Measurements from ENCODE around the gene ZCCHC9. TPM values are rescaled to one million over a fixed set of nuclear protein-coding genes. Genes with fewer than 3 reads are reported as not detected.

The ZCCHC9 gene
- total and polyA plus RNA-seq, 3 donors from 2014 or later: 18.6 to 23.7 (median 21.0) TPM

DNA sequence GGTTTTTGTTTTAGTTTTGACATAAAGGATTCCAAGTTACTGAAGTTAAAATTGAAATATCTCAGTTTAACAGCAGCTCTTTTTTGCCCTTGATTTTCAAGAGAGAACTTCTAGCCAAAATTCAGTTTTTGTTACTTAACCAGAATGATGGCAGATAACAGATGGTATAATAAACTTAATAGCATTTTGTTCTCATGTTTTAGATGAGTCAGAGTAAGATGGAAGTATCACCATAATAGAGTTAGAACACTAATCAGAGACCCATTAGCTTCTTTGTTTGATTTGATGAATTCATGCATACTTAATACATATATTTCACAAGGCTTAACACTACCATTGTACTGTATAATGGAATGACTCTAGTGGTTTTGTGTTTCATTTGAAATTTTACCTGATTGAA is 11.9 kb downstream of the ZCCHC9 start:
- no peak overlapping the region for H3K27ac ChIP-seq
- no peaks in the 10 kb centered on the region for H3K9me3 ChIP-seq
- no peak overlapping the region for H3K4me3 ChIP-seq
- H3K36me3 ChIP-seq (ENCODE audit: low read depth, missing control alignments): no peaks in the 10 kb centered on the region
- TF ChIP-seq, protein P1, sequence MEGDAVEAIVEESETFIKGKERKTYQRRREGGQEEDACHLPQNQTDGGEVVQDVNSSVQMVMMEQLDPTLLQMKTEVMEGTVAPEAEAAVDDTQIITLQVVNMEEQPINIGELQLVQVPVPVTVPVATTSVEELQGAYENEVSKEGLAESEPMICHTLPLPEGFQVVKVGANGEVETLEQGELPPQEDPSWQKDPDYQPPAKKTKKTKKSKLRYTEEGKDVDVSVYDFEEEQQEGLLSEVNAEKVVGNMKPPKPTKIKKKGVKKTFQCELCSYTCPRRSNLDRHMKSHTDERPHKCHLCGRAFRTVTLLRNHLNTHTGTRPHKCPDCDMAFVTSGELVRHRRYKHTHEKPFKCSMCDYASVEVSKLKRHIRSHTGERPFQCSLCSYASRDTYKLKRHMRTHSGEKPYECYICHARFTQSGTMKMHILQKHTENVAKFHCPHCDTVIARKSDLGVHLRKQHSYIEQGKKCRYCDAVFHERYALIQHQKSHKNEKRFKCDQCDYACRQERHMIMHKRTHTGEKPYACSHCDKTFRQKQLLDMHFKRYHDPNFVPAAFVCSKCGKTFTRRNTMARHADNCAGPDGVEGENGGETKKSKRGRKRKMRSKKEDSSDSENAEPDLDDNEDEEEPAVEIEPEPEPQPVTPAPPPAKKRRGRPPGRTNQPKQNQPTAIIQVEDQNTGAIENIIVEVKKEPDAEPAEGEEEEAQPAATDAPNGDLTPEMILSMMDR (IDR thresholded peaks at IDR 0.05): no peak
- TF ChIP-seq POLR2A (IDR thresholded peaks at IDR 0.05): no peak
- intact Hi-C loops (cut with DNase I; ENCODE audit: low total_unique reads): no loop called here
- DNase-seq: no peak
- no peaks in the 10 kb centered on the region for H3K27me3 ChIP-seq
- no peaks in the 10 kb centered on the region for H3K4me1 ChIP-seq

DNA sequence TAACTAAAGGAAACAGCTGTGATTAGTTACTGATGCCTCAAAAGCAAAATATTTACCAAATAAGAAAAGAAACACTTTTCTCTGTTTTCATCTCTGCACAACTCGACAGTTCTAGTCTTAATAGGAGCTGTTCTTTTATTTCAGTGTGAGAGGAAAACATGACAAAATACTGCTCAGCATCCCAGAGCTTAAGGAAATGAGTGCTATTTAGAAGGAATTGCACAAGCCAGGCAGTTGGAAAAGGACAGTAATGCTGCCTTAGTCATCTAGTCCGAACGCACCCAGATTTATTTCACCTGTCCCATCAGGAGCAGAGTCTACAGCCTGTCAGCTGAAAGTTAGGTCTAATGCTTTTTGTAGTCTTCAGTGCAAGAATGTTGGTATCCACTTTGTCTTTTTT is 12.3 kb downstream of the ZCCHC9 start:
- H3K36me3 ChIP-seq (ENCODE audit: low read depth, missing control alignments): no peaks in the 10 kb centered on the region
- no peaks in the 10 kb centered on the region for H3K27me3 ChIP-seq
- H3K4me1 ChIP-seq: no peaks in the 10 kb centered on the region
- TF ChIP-seq, protein P1 (IDR thresholded peaks at IDR 0.05): no peak
- TF ChIP-seq POLR2A (IDR thresholded peaks at IDR 0.05): no peak
- H3K9me3 ChIP-seq: no peaks in the 10 kb centered on the region
- H3K4me3 ChIP-seq: no peak overlapping the region
- DNase-seq: no peak
- intact Hi-C loops (cut with DNase I; ENCODE audit: low total_unique reads): no loop called here
- WGBS, 2 donors: 88 to 96% methylated on average over 3 of the region's 3 CpGs
- no peak overlapping the region for H3K27ac ChIP-seq

DNA sequence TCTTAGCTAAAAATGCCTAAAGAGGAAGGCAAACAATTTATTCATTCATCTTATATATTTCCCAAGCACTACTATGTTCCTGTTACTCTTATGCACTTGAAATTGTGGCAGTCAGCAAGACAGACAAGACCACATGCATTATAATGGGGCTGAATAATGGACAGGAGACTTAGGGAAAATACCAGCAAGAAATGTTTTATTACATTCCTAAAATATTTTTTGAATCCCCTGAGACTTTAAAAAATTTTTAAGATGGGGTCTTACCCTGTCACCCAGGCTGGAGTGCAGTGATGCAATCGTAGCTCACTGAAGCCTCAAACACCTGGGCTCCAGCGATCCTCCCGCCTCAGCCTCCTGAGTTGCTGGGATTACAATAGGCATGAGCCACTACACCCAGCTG is 13.2 kb downstream of the ZCCHC9 start:
- TF ChIP-seq, protein P1 (IDR thresholded peaks at IDR 0.05): no peak
- TF ChIP-seq POLR2A (IDR thresholded peaks at IDR 0.05): no peak
- no peak for DNase-seq
- Histone ChIP-seq H3K27ac (no peak overlapping the region), H3K4me1 (no peaks in the 10 kb centered on the region), H3K27me3 (no peaks in the 10 kb centered on the region), H3K9me3 (no peaks in the 10 kb centered on the region), H3K4me3 (no peak overlapping the region), H3K36me3 (ENCODE audit: low read depth, missing control alignments) (no peaks in the 10 kb centered on the region)
- intact Hi-C loops (cut with DNase I; ENCODE audit: low total_unique reads): no loop called here
- 94 to 96% methylated on average over 3 of the region's 3 CpGs for WGBS, 2 donors

DNA sequence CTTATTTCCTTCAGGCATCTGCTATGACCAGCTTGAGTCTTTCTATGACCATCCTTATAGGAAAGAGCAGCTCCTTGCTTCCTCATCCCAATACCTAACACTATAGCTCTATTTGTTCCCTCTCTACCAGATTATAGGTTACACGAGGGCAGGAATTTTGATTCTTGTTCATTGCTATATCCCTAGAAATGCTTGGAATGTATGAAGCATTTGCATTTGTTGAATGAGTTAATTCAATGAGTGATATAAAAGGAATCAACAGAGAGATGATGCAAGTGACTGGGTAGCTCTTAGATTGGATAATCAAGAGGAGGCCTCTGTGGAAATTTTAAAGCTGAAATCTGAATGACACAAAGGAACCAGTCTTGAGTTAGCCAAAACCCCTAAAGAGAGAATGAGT is 13.9 kb downstream of the ZCCHC9 start:
- WGBS, 2 donors: 88 to 95% methylated on average over 1 of the region's 1 CpG
- intact Hi-C loops (cut with DNase I; ENCODE audit: low total_unique reads): no loop called here
- TF ChIP-seq, protein P1 (IDR thresholded peaks at IDR 0.05): no peak
- TF ChIP-seq POLR2A (IDR thresholded peaks at IDR 0.05): no peak
- DNase-seq: no peak
- no peak overlapping the region for H3K4me3 ChIP-seq
- no peak overlapping the region for H3K27ac ChIP-seq
- H3K9me3 ChIP-seq: no peaks in the 10 kb centered on the region
- no peaks in the 10 kb centered on the region for H3K27me3 ChIP-seq
- H3K36me3 ChIP-seq (ENCODE audit: low read depth, missing control alignments): no peaks in the 10 kb centered on the region
- H3K4me1 ChIP-seq: no peaks in the 10 kb centered on the region

DNA sequence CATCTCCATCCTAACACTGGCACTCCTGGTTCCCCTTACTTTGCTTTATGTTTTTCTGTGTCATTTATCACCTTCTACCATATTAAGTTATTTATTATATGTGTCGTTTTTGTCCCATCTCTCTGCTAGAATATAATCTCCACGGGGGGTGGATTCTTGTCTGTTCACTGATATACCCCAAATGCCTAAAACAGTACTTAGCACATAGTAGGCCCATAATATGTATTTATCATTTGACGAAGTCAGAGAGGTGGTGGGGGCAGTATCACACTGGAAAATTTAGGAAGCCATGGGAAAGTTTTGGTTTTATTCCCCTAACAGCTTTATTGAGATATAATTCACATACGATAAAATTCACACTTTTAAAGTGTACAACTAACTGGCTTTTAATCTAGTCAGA is 14.4 kb downstream of the ZCCHC9 start:
- Histone ChIP-seq H3K9me3 (no peaks in the 10 kb centered on the region), H3K27me3 (no peaks in the 10 kb centered on the region), H3K4me1 (no peaks in the 10 kb centered on the region), H3K4me3 (no peak overlapping the region), H3K36me3 (ENCODE audit: low read depth, missing control alignments) (no peaks in the 10 kb centered on the region), H3K27ac (no peak overlapping the region)
- TF ChIP-seq, protein P1 (IDR thresholded peaks at IDR 0.05): no peak
- no peak for TF ChIP-seq POLR2A (IDR thresholded peaks at IDR 0.05)
- no peak for DNase-seq
- intact Hi-C loops (cut with DNase I; ENCODE audit: low total_unique reads): no loop called here
- 88% methylated on average over 4 of the region's 4 CpGs for WGBS, 2 donors

All from testis (tissue), 3 donors.